HG02840 (cell line): Measurements from ENCODE around the gene ACBD4.

Source experiments
- ATAC-seq: cut with Tn5 transposase; IDR thresholded peaks from one replicate; pipeline ENCODE4 v1.9.1; 2021; ENCODE audit warnings: mild to moderate bottlenecking, moderate library complexity, moderate number of reproducible peaks; ENCODE audit not compliant: unreplicated experiment, low FRiP score

Gene ACBD4

GRCh38 chr17:45132572-45133463 is 2.7 kb upstream of the ACBD4 start:
- no peak for ATAC-seq

GRCh38 chr17:45135978-45136791 is 698 bp downstream of the ACBD4 start:
- ATAC-seq: no peak

GRCh38 chr17:45136846-45137560 is 1.5 kb downstream of the ACBD4 start:
- ATAC-seq: no peak

- ATAC-seq: no peak
Observed at GRCh38 chr17:45137561-45138305, 2.2 kb downstream of the ACBD4 start.

- no peak for ATAC-seq
Observed at GRCh38 chr17:45138911-45139532, 3.5 kb downstream of the ACBD4 start.

GRCh38 chr17:45139533-45139920 is 4.0 kb downstream of the ACBD4 start:
- ATAC-seq: no peak

GRCh38 chr17:45143094-45143670 is 7.7 kb downstream of the ACBD4 start:
- ATAC-seq: no peak

- ATAC-seq: no peak
Observed at GRCh38 chr17:45143767-45144198, 8.3 kb downstream of the ACBD4 start.

GRCh38 chr17:45144199-45145034 is 8.9 kb downstream of the ACBD4 start:
- ATAC-seq: no peak

- no peak for ATAC-seq
Observed at GRCh38 chr17:45145035-45145389, 9.5 kb downstream of the ACBD4 start.

GRCh38 chr17:45146166-45146565 is 10.7 kb downstream of the ACBD4 start:
- no peak for ATAC-seq

- no peak for ATAC-seq
Observed at GRCh38 chr17:45146592-45146889, 11.1 kb downstream of the ACBD4 start.

- ATAC-seq: peak; percentile 2
Observed at GRCh38 chr17:45146890-45147580, 11.5 kb downstream of the ACBD4 start.

GRCh38 chr17:45147581-45148182 is 12.2 kb downstream of the ACBD4 start:
- ATAC-seq: peak; percentile 20

GRCh38 chr17:45148183-45149036 is 12.9 kb downstream of the ACBD4 start, which contains the start of gene HEXIM1:
Gene HEXIM1 (plus strand): TSS chr17:45148475. CDS start chr17:45149191, 716 bp downstream.
- ATAC-seq: peak; percentile 74

- no peak for ATAC-seq
Observed at GRCh38 chr17:45149037-45149668, 13.7 kb downstream of the ACBD4 start.
